Prostate gland (tissue), 1 donor: ENCODE measurements around the gene SEC24B.

Experiments
- POLR2A ChIP-seq: fragments of 450-650 bp; IDR thresholded peaks from one replicate; pipeline ENCODE4 v1.6.1; 2016; ENCODE audit warnings: antibody characterized with exemption, mild to moderate bottlenecking
- POLR2AphosphoS5 ChIP-seq: sonication (generic); formaldehyde crosslinking; IDR thresholded peaks from one replicate; pipeline ENCODE4 v1.6.1; 2017; ENCODE audit warnings: antibody characterized with exemption

DNA sequence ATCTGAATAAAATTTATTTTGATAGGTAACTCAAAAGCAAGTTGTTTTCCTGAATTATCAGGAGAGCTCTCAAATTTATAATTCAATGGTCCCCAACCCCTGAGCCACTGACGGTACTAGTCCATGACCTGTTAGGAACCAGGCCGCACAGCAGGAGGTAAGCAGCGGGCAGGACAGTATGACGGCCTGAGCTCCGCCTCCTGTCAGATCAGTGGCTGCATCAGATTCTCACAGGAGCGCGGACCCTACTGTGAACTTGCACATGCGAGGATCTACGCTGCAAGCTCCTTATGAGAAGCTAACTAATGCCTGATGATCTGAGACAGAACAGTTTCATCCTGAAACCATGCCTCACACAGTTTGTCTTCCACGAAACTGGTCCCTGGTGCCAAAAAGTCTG is 37.9 kb upstream of the SEC24B start:
- no peak for TF ChIP-seq POLR2AphosphoS5
- TF ChIP-seq POLR2A = no peak
